GM10847 (cell line): Measurements from ENCODE around the gene FXN.

Experiments
- POLR2A ChIP-seq: IDR thresholded peaks from 2 replicates; pipeline ENCODE4 v1.6.1; 2011; ENCODE audit not compliant: insufficient read length; ENCODE audit errors: extremely low read depth

Gene FXN

GRCh38 chr9:69145144-69145715 lies 109.7 kb downstream of the FXN start:
- no peak for TF ChIP-seq POLR2A

- no peak for TF ChIP-seq POLR2A
Observed at GRCh38 chr9:69147041-69147834, 111.7 kb downstream of the FXN start.

GRCh38 chr9:69149321-69149807 lies 113.8 kb downstream of the FXN start:
- TF ChIP-seq POLR2A = no peak
